ENCODE measurements around the gene GALNT18.

DNA sequence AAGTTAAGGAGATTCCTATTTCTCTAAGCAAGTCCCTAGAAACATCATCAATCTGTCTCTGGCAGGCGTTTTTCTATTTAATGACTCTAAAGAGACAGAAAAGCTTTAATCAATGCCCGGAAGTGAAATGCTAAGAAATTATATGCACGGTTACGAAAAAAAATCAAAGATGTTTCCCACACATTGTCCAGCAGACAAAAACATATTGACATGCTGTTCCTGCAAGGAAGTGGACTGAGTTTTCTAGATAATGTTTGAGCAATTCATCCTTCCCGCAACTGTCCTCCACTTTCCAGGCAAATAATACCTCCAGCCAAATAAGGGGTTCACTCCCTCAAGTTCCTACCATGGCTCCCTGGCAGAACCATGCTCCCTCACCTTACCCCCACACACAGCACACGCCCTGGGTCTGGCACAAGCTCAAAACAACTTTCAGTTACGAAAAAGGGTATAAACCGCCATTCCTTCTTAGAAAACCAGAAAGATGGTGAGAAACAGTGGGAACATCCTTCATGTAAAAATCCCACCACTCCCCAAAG, 29.6 kb downstream of the GALNT18 start:
- TF ChIP-seq, protein P1, sequence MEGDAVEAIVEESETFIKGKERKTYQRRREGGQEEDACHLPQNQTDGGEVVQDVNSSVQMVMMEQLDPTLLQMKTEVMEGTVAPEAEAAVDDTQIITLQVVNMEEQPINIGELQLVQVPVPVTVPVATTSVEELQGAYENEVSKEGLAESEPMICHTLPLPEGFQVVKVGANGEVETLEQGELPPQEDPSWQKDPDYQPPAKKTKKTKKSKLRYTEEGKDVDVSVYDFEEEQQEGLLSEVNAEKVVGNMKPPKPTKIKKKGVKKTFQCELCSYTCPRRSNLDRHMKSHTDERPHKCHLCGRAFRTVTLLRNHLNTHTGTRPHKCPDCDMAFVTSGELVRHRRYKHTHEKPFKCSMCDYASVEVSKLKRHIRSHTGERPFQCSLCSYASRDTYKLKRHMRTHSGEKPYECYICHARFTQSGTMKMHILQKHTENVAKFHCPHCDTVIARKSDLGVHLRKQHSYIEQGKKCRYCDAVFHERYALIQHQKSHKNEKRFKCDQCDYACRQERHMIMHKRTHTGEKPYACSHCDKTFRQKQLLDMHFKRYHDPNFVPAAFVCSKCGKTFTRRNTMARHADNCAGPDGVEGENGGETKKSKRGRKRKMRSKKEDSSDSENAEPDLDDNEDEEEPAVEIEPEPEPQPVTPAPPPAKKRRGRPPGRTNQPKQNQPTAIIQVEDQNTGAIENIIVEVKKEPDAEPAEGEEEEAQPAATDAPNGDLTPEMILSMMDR (conservative IDR thresholded peaks at IDR 0.05; ENCODE audit: low read depth, low read length): no peak
- TF ChIP-seq RFX5 (IDR thresholded peaks at IDR 0.05; ENCODE audit: low read depth, low read length) (no peak), CEBPB (IDR thresholded peaks at IDR 0.05; ENCODE audit: low read depth, low read length) (no peak), MXI1 (IDR thresholded peaks at IDR 0.05; ENCODE audit: borderline replicate concordance, low read depth, low read length) (no peak), SMC3 (IDR thresholded peaks at IDR 0.05; ENCODE audit: low read depth, low read length) (no peak)

Measured in IMR-90 (cell line).